Gastrocnemius medialis (tissue), 4 donors: ENCODE data around the gene DBT.

ENCODE experiments used
- CTCF ChIP-seq, 5 experiments: fragments of 450-650 bp in 3 of 5; fragments of 200-600 bp in 2 of 5; sonication (generic) in 2 of 5; IDR thresholded peaks in 4 of 5; conservative IDR thresholded peaks in 1 of 5; 1 replicate in 4 of 5; 2 replicates in 1 of 5; pipeline ENCODE4 v1.5.1; 2016 to 2019; ENCODE audit warnings: antibody characterized with exemption in 5 of 5, mild to moderate bottlenecking in 3 of 5, moderate library complexity in 3 of 5
- POLR2A ChIP-seq, 2 donors: fragments of 450-650 bp; IDR thresholded peaks; one replicate each; pipeline ENCODE4 v1.6.1; 2017; ENCODE audit warnings: antibody characterized with exemption in 2 of 2, mild to moderate bottlenecking in 2 of 2, moderate library complexity in 2 of 2

GRCh38 chr1:100265562-100265930, 15.9 kb upstream of the DBT start:
- TF ChIP-seq CTCF (IDR thresholded peaks at IDR 0.05 in 4 of 5, conservative IDR thresholded peaks at IDR 0.05 in 1 of 5): no peak
- no peak for TF ChIP-seq POLR2A (IDR thresholded peaks at IDR 0.05)
